ENCODE results near the gene HTRA1. TPM values are rescaled to one million over a fixed set of nuclear protein-coding genes. Genes with fewer than 3 reads are reported as not detected.

HTRA1 gene
- total RNA-seq, 1 experiment from 2014 or later: 0.39 TPM

- intact Hi-C loops (cut with micrococcal nuclease): no loop called here
- ATAC-seq (no peak; the same call in 1 of the 2 replicates), DNase-seq (ENCODE audit: low read depth, low spot score) (no peak)
- peak overlapping the region; percentile 82 for H3K4me2 ChIP-seq (ENCODE audit: low read length)
- RAD21 ChIA-PET (ENCODE audit: low non-redundant PET in 1 of 2, low total read pairs in 2 of 2, uncharacterized antibody in 2 of 2, unreplicated experiment in 2 of 2): interaction anchor here in 1 of 2 experiments (1.4 kb wide), 1 partner anchor 196 kb away, joined by 3 read pairs; no protein-coding TSS in a partner anchor
- no peaks in the 10 kb centered on the region for H4K20me1 ChIP-seq (ENCODE audit: insufficient read depth)
- POLR2A ChIA-PET: interaction anchor here (0.6 kb wide), 1 partner anchor 276 kb away, joined by 3 read pairs; no protein-coding TSS in a partner anchor
- no peaks in the 10 kb centered on the region for H3K9me3 ChIP-seq (ENCODE audit: control insufficient read depth in 1 of 2, insufficient read depth in 1 of 2, low read depth in 1 of 2, low read length in 2 of 2)
- peaks cover 11 to 44% of the 10 kb centered on the region in 2 experiments for H3K4me1 ChIP-seq (ENCODE audit: control insufficient read depth in 1 of 2, insufficient read depth in 2 of 2, low read length in 2 of 2)
- no peak for TF ChIP-seq FOSL1 (IDR thresholded peaks at IDR 0.05; ENCODE audit: low read depth)
- TF ChIP-seq MAX (IDR thresholded peaks at IDR 0.05): no peak
- TF ChIP-seq EZH2phosphoT487 (IDR thresholded peaks at IDR 0.05; ENCODE audit: borderline replicate concordance): no peak
- no peak for TF ChIP-seq ELF1 (IDR thresholded peaks at IDR 0.05; ENCODE audit: borderline replicate concordance, low read depth)
- TF ChIP-seq SIN3A (IDR thresholded peaks at IDR 0.05; ENCODE audit: low read depth): no peak
- TF ChIP-seq YY1 (IDR thresholded peaks at IDR 0.05; ENCODE audit: extremely low read depth, insufficient replicate concordance, low read depth, low read length): no peak
- no peak for TF ChIP-seq JUND (IDR thresholded peaks at IDR 0.05)
- peak overlapping the region; percentile 27 to 47 for H3K4me3 ChIP-seq (replicated peaks in 1 of 2; ENCODE audit: low read depth in 1 of 2, low read length in 2 of 2)
- CTCF ChIA-PET: interaction anchor here (0.9 to 2.6 kb wide), 8 partner anchors 10 to 227 kb away, joined by 3 to 15 read pairs (median 4); no protein-coding TSS in a partner anchor
- BruUV-seq (replicated peaks): no TSS peak
- H3K27ac ChIP-seq (ENCODE audit: low read depth, low read length): no peak overlapping the region; the same call in 1 of the 2 replicates
- H3K9me2 ChIP-seq (ENCODE audit: insufficient read depth): no peaks in the 10 kb centered on the region
- H3K9ac ChIP-seq (ENCODE audit: low read length): peak overlapping the region; percentile 41
- no peaks in the 10 kb centered on the region for H3K36me3 ChIP-seq (ENCODE audit: control insufficient read depth in 1 of 2, insufficient read depth in 2 of 2, low read length in 2 of 2)
- H2AFZ ChIP-seq (ENCODE audit: low read depth, low read length, poor library complexity, severe bottlenecking): peak overlapping the region; percentile 93
- H3K79me2 ChIP-seq (ENCODE audit: insufficient read depth, low read length): no peaks in the 10 kb centered on the region
- no peaks in the 10 kb centered on the region for H3K27me3 ChIP-seq (ENCODE audit: insufficient read depth, low read length)
Measured at GRCh38 chr10:122494173-122494820, 32.9 kb downstream of the HTRA1 start.

GRCh38 chr10:122494833-122495232 is 33.5 kb downstream of the HTRA1 start:
- H3K4me1 ChIP-seq (ENCODE audit: control insufficient read depth in 1 of 2, insufficient read depth in 2 of 2, low read length in 2 of 2): peaks cover 11 to 46% of the 10 kb centered on the region in 2 experiments
- no TSS peak for BruUV-seq (replicated peaks)
- TF ChIP-seq POLR2AphosphoS5 (IDR thresholded peaks at IDR 0.05; ENCODE audit: low read depth, low read length) (peak; percentile 57), ZNF274 (IDR thresholded peaks at IDR 0.05; ENCODE audit: low read depth, low read length) (no peak), ZFX (IDR thresholded peaks at IDR 0.05) (no peak), SP1 (IDR thresholded peaks at IDR 0.05; ENCODE audit: low read depth) (peak; percentile 87), FOSL1 (IDR thresholded peaks at IDR 0.05; ENCODE audit: low read depth) (peak; percentile 94), YY1 (IDR thresholded peaks at IDR 0.05; ENCODE audit: extremely low read depth, insufficient replicate concordance, low read depth, low read length) (no peak), JUND (IDR thresholded peaks at IDR 0.05) (peak; percentile 93)
- H3K79me2 ChIP-seq (ENCODE audit: insufficient read depth, low read length): no peaks in the 10 kb centered on the region
- peak overlapping the region; percentile 23 for H3K27ac ChIP-seq (ENCODE audit: low read depth, low read length)
- ChIA-PET CTCF (interaction anchor here (0.9 to 2.6 kb wide), 9 partner anchors 9 to 227 kb away, joined by 3 to 15 read pairs (median 3); no protein-coding TSS in a partner anchor), POLR2A (interaction anchor here (0.6 to 0.7 kb wide), 2 partner anchors 9 to 276 kb away, joined by 3 to 4 read pairs; no protein-coding TSS in a partner anchor), RAD21 (ENCODE audit: low non-redundant PET in 1 of 2, low total read pairs in 2 of 2, uncharacterized antibody in 2 of 2, unreplicated experiment in 2 of 2) (interaction anchor here in 1 of 2 experiments (1.4 kb wide), 1 partner anchor 196 kb away, joined by 3 read pairs; no protein-coding TSS in a partner anchor)
- no peaks in the 10 kb centered on the region for H3K27me3 ChIP-seq (ENCODE audit: insufficient read depth, low read length)
- peak; percentile 89 for DNase-seq (ENCODE audit: low read depth, low spot score)
- peak overlapping the region; percentile 27 to 47 for H3K4me3 ChIP-seq (replicated peaks in 1 of 2; ENCODE audit: low read depth in 1 of 2, low read length in 2 of 2)
- H3K9me3 ChIP-seq (ENCODE audit: control insufficient read depth in 1 of 2, insufficient read depth in 1 of 2, low read depth in 1 of 2, low read length in 2 of 2): no peaks in the 10 kb centered on the region
- peak; percentile 93 for ATAC-seq
- no peaks in the 10 kb centered on the region for H3K9me2 ChIP-seq (ENCODE audit: insufficient read depth)
- H3K4me2 ChIP-seq (ENCODE audit: low read length): peak overlapping the region; percentile 82
- no peaks in the 10 kb centered on the region for H3K36me3 ChIP-seq (ENCODE audit: control insufficient read depth in 1 of 2, insufficient read depth in 2 of 2, low read length in 2 of 2)
- intact Hi-C loops (cut with micrococcal nuclease): no loop called here
- peak overlapping the region; percentile 93 for H2AFZ ChIP-seq (ENCODE audit: low read depth, low read length, poor library complexity, severe bottlenecking)
- H4K20me1 ChIP-seq (ENCODE audit: insufficient read depth): no peaks in the 10 kb centered on the region
- H3K9ac ChIP-seq (ENCODE audit: low read length): peak overlapping the region; percentile 41
